HG03571 (cell line): ENCODE data around the gene ERH.

Experiments used
- ATAC-seq: cut with Tn5 transposase; IDR thresholded peaks from one replicate; pipeline ENCODE4 v1.9.1; 2021; ENCODE audit not compliant: unreplicated experiment

The ERH gene

GRCh38 chr14:69331206-69331605 lies 66.9 kb downstream of the ERH start:
- no peak for ATAC-seq
